Vagina (tissue), 2 donors: ENCODE data around the gene S1PR3. TPM values are rescaled to one million over a fixed set of nuclear protein-coding genes. Genes with fewer than 3 reads are reported as not detected.

ENCODE experiments used
- DNase-seq, 2 donors: peaks; one replicate each; pipeline ENCODE4 v3.0.0-alpha.2; 2017; ENCODE audit errors: extremely low spot score in 2 of 2
- H3K27ac ChIP-seq: fragments of 200-600 bp; sonication (generic); one replicate; pipeline ENCODE4 v1.5.1; 2019
- H3K27me3 ChIP-seq: fragments of 200-600 bp; sonication (generic); one replicate; pipeline ENCODE4 v1.5.1; 2019
- H3K36me3 ChIP-seq, 2 donors: fragments of 200-600 bp; sonication (generic); one replicate each; pipeline ENCODE4 v1.5.1; 2017 to 2019
- H3K4me1 ChIP-seq: fragments of 200-600 bp; sonication (generic); one replicate; pipeline ENCODE4 v1.5.1; 2019
- H3K4me3 ChIP-seq, 2 donors: fragments of 200-600 bp; sonication (generic); 1 replicate in 1 of 2; 2 replicates in 1 of 2; pipeline ENCODE4 v1.5.1; 2016 to 2019
- H3K9me3 ChIP-seq: fragments of 200-600 bp; sonication (generic); one replicate; pipeline ENCODE4 v1.5.1; 2019
- CTCF ChIP-seq, 3 experiments: fragments of 450-650 bp in 2 of 3; fragments of 200-600 bp in 1 of 3; sonication (generic) in 1 of 3; IDR thresholded peaks; one replicate each; pipeline ENCODE4 v1.5.1; 2017 to 2019; ENCODE audit warnings: antibody characterized with exemption in 3 of 3, mild to moderate bottlenecking in 2 of 3, moderate library complexity in 2 of 3
- POLR2A ChIP-seq, 2 donors: fragments of 450-650 bp; IDR thresholded peaks; one replicate each; pipeline ENCODE4 v1.6.1; 2017; ENCODE audit warnings: antibody characterized with exemption in 2 of 2, mild to moderate bottlenecking in 2 of 2, moderate library complexity in 2 of 2
- POLR2AphosphoS5 ChIP-seq, 2 donors: sonication (generic); formaldehyde crosslinking; IDR thresholded peaks; one replicate each; pipeline ENCODE4 v1.9.0; 2017; ENCODE audit warnings: antibody characterized with exemption in 2 of 2, mild to moderate bottlenecking in 2 of 2, low read depth in 1 of 2; ENCODE audit not compliant: insufficient read depth in 1 of 2
- intact Hi-C: fragments of 100-400 bp; cut with DNase I; formaldehyde crosslinking; loops from one replicate; pipeline ENCODE4 v1.15.1; 2023
- total RNA-seq: library from RNA; depleted of rRNA; stranded (reverse); fragments of >200 nt; gene quantifications from one replicate; pipeline ENCODE4 v1.2.3, GENCODE V29; 2016

S1PR3 gene
- total RNA-seq, 1 donor from 2014 or later, result 39.3 TPM

GRCh38 chr9:89051421-89052025 lies 60.3 kb downstream of the S1PR3 start:
- peak in 1 of 2 donors; percentile 27 for DNase-seq
- Histone ChIP-seq H3K27ac (no peak overlapping the region), H3K9me3 (no peaks in the 10 kb centered on the region), H3K36me3 (no peaks in the 10 kb centered on the region), H3K4me3 (no peak overlapping the region), H3K4me1 (no peaks in the 10 kb centered on the region), H3K27me3 (no peaks in the 10 kb centered on the region)
- no peak for TF ChIP-seq POLR2A (IDR thresholded peaks at IDR 0.05)
- TF ChIP-seq CTCF (IDR thresholded peaks at IDR 0.05), result no peak
- TF ChIP-seq POLR2AphosphoS5 (IDR thresholded peaks at IDR 0.05; ENCODE audit: insufficient read depth in 1 of 2, low read depth in 1 of 2), result no peak
- intact Hi-C loops, result no loop called here

GRCh38 chr9:89052470-89053097 lies 61.3 kb downstream of the S1PR3 start:
- Histone ChIP-seq H3K9me3 (no peaks in the 10 kb centered on the region), H3K27ac (no peak overlapping the region), H3K4me3 (no peak overlapping the region), H3K4me1 (no peaks in the 10 kb centered on the region), H3K27me3 (no peaks in the 10 kb centered on the region), H3K36me3 (no peaks in the 10 kb centered on the region)
- intact Hi-C loops, result no loop called here
- no peak for TF ChIP-seq CTCF (IDR thresholded peaks at IDR 0.05)
- no peak for TF ChIP-seq POLR2AphosphoS5 (IDR thresholded peaks at IDR 0.05; ENCODE audit: insufficient read depth in 1 of 2, low read depth in 1 of 2)
- no peak for TF ChIP-seq POLR2A (IDR thresholded peaks at IDR 0.05)
- DNase-seq, result peak in 1 of 2 donors; percentile 42

DNA sequence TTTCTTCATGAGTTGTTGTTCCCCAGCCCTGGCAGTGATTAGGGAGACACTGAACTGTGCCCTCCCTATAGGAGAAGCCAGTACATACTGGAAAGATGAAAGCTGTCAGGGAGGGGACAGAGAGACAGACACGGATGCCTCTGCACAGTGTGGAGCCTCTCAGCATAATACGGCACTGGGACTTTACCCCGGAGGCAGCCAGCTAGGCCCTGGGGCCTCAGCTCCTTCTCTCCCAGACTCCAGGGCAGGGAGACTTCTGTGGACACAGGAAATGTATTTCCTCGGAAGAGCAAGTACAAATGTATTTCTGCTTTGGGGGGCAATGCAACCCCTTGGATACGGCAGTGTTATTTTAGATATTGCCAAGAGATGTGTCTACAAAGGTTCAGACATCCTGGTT lies 62.0 kb downstream of the S1PR3 start:
- Histone ChIP-seq H3K4me3 (no peak overlapping the region), H3K4me1 (no peaks in the 10 kb centered on the region), H3K36me3 (no peaks in the 10 kb centered on the region), H3K27me3 (no peaks in the 10 kb centered on the region), H3K27ac (no peak overlapping the region), H3K9me3 (no peaks in the 10 kb centered on the region)
- no peak for TF ChIP-seq POLR2AphosphoS5 (IDR thresholded peaks at IDR 0.05; ENCODE audit: insufficient read depth in 1 of 2, low read depth in 1 of 2)
- TF ChIP-seq CTCF (IDR thresholded peaks at IDR 0.05), result no peak
- no peak for TF ChIP-seq POLR2A (IDR thresholded peaks at IDR 0.05)
- intact Hi-C loops, result no loop called here
- peak in 1 of 2 donors; percentile 62 for DNase-seq

Other genes starting within 250 kb of the S1PR3 start
- 6.1 TPM for gene SHC3, start 187.3 kb downstream of the S1PR3 start, total RNA-seq